ENCODE results near the gene LZTR1. TPM values are rescaled to one million over a fixed set of nuclear protein-coding genes. Genes with fewer than 3 reads are reported as not detected.
"Not testable (repeated sequence)": the region's sequence is repeated elsewhere in the genome, so short reads cannot be mapped to it uniquely, and the experiment has no call there.

The LZTR1 gene
- total and polyA plus RNA-seq, 7 donors, result 10.2 to 50.4 (median 31.4) TPM

GRCh38 chr22:21032868-21033688, 51.0 kb downstream of the LZTR1 start:
- H3K4me1 ChIP-seq, result peaks cover 0 to 22% (median 10%) of the 10 kb centered on the region in 4 donors
- TF ChIP-seq CTCF (IDR thresholded peaks at IDR 0.05), result no peak
- TF ChIP-seq POLR2AphosphoS5 (IDR thresholded peaks at IDR 0.05), result no peak
- TF ChIP-seq EP300 (IDR thresholded peaks at IDR 0.05), result no peak
- TF ChIP-seq POLR2A (IDR thresholded peaks at IDR 0.05), result no peak
- intact Hi-C loops (cut with DNase I), result no loop called here
- peaks cover 4 to 41% (median 31%) of the 10 kb centered on the region in 3 donors for H3K27me3 ChIP-seq
- H3K9me3 ChIP-seq, result no peaks in the 10 kb centered on the region
- WGBS, 2 donors, result 85 to 87% methylated on average over 12 of the region's 12 CpGs
- H3K4me3 ChIP-seq, result no peak overlapping the region
- H3K36me3 ChIP-seq, result no peaks in the 10 kb centered on the region
- H3K27ac ChIP-seq, result no peak overlapping the region
- no peak for DNase-seq

DNA sequence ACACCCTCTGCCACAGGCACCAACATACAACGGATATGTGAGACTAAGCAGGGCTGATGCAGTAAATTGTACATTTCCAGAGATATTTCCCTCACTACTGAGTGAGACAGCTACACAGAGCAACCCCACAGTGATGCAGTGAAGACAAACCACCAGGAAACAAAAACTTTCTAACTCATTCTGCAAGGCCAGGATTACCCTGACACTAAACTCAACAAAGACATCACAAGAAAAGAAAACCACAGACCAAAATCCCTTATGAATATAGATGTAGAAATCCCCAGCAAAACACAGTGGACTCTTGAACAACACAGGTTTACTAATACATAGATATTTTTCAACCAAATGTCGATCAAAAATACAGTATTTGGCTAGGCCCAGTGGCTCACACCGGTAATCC, 51.8 kb downstream of the LZTR1 start:
- no peak for DNase-seq
- H3K27ac ChIP-seq, result no peak overlapping the region
- H3K4me1 ChIP-seq, result peaks cover 0 to 26% (median 10%) of the 10 kb centered on the region in 4 donors
- peaks cover 4 to 40% (median 31%) of the 10 kb centered on the region in 3 donors for H3K27me3 ChIP-seq
- no peaks in the 10 kb centered on the region for H3K36me3 ChIP-seq
- no peak for TF ChIP-seq EP300 (IDR thresholded peaks at IDR 0.05)
- TF ChIP-seq POLR2AphosphoS5 (IDR thresholded peaks at IDR 0.05), result no peak
- no peak for TF ChIP-seq POLR2A (IDR thresholded peaks at IDR 0.05)
- no peak for TF ChIP-seq CTCF (IDR thresholded peaks at IDR 0.05)
- no peaks in the 10 kb centered on the region for H3K9me3 ChIP-seq
- intact Hi-C loops (cut with DNase I), result no loop called here
- no peak overlapping the region for H3K4me3 ChIP-seq
- 73 to 83% methylated on average over 3 of the region's 3 CpGs for WGBS, 2 donors

DNA sequence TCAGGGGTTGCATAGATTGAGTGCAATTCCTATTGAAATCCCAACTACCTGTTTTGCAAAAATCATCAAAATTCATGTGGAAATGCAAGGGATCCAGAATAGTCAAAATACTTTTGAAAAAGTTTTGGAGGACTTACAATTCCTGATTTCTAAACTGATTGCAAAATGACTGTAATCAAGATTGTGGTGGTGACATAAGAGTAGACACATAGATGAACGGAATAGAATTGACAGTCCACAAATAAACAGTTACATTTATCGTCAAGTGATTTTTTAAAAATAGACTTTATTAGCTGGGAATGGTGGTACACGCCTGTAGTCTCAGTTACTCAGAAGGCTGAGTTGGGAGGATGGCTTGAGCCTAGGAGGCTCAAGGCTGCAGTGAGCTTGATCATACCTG, 52.9 kb downstream of the LZTR1 start:
- WGBS, 2 donors, result 87 to 88% methylated on average over 3 of the region's 3 CpGs
- H3K4me1 ChIP-seq, result peaks cover 0 to 26% (median 10%) of the 10 kb centered on the region in 4 donors
- H3K9me3 ChIP-seq, result no peaks in the 10 kb centered on the region
- peaks cover 4 to 30% (median 26%) of the 10 kb centered on the region in 3 donors for H3K27me3 ChIP-seq
- no peak overlapping the region for H3K27ac ChIP-seq
- intact Hi-C loops (cut with DNase I), result no loop called here
- TF ChIP-seq CTCF (IDR thresholded peaks at IDR 0.05) (no peak), POLR2A (IDR thresholded peaks at IDR 0.05) (no peak), POLR2AphosphoS5 (IDR thresholded peaks at IDR 0.05) (no peak), EP300 (IDR thresholded peaks at IDR 0.05) (no peak)
- no peak overlapping the region for H3K4me3 ChIP-seq
- DNase-seq, result no peak
- H3K36me3 ChIP-seq, result no peaks in the 10 kb centered on the region

DNA sequence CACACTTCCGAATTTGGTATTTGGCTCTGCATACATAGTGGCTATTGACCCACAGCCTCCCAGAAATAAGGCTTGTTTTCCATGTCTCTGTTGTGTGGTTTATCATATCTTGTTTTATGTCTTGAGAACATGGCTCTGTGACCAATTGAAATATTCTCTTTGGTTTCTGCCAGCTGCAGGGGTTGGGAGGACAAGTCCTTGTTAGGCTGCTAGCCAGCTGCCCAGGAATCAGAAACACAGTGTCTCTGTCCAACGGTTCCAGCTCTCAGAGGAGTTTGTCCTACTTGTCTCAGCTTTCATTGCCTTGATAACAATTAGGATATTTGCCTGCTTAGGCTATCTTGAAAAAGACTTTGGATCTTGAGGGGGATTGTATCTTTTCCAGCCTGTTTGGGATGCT, 56.3 kb downstream of the LZTR1 start:
- peak overlapping the region in 3 of 4 donors; percentile 39 to 48 (median 40) for H3K27ac ChIP-seq

GRCh38 chr22:21039158-21039557, 57.1 kb downstream of the LZTR1 start:
- peaks cover 0 to 12% (median 3%) of the 10 kb centered on the region in 4 donors for H3K4me1 ChIP-seq
- H3K36me3 ChIP-seq; H3K9me3 ChIP-seq; H3K4me3 ChIP-seq; intact Hi-C loops (cut with DNase I); H3K27me3 ChIP-seq; DNase-seq; H3K27ac ChIP-seq: not testable (repeated sequence)
- WGBS, 2 donors, result 90 to 93% methylated on average over 5 of the region's 5 CpGs

More for the DNA sequence above, 56.3 kb downstream of the LZTR1 start:
- no peak for DNase-seq
- TF ChIP-seq POLR2AphosphoS5 (IDR thresholded peaks at IDR 0.05), result no peak
- no peak for TF ChIP-seq EP300 (IDR thresholded peaks at IDR 0.05)
- no peak for TF ChIP-seq POLR2A (IDR thresholded peaks at IDR 0.05)
- no peak for TF ChIP-seq CTCF (IDR thresholded peaks at IDR 0.05)
- no peaks in the 10 kb centered on the region for H3K27me3 ChIP-seq
- WGBS, 2 donors, result 45 to 61% methylated on average over 2 of the region's 2 CpGs
- intact Hi-C loops (cut with DNase I), result no loop called here
- no peak overlapping the region for H3K4me3 ChIP-seq
- H3K4me1 ChIP-seq, result peaks cover 0 to 12% (median 0%) of the 10 kb centered on the region in 4 donors
- H3K36me3 ChIP-seq, result no peaks in the 10 kb centered on the region
- no peaks in the 10 kb centered on the region for H3K9me3 ChIP-seq

Measured in sigmoid colon (tissue), 7 donors.